HepG2 (cell line): ENCODE measurements around the gene SMURF2. TPM values are rescaled to one million over a fixed set of nuclear protein-coding genes. Genes with fewer than 3 reads are reported as not detected.
"Not testable (repeated sequence)": the region's sequence is repeated elsewhere in the genome, so short reads cannot be mapped to it uniquely, and the experiment has no call there.

ENCODE experiments used
- ASH2L ChIP-seq: fragments of 300-600, 200-600 bp; sonication (generic); IDR thresholded peaks from 2 replicates; pipeline ENCODE4 v1.7.0; 2017; ENCODE audit warnings: low read depth, mild to moderate bottlenecking, moderate library complexity, mixed read lengths, low read length; ENCODE audit not compliant: insufficient read length
- FOXP1 ChIP-seq, 2 experiments: fragments of 450-650 bp in 1 of 2; IDR thresholded peaks; 2 replicates each; pipeline ENCODE4 v1.6.1; 2017 to 2018; ENCODE audit warnings: antibody characterized with exemption in 1 of 2
- HOXA5 ChIP-seq: sonication (generic); formaldehyde crosslinking; IDR thresholded peaks from 2 replicates; pipeline ENCODE4 v1.4.0; 2020; ENCODE audit warnings: missing genetic modification reagents
- MAFK ChIP-seq, 2 experiments: IDR thresholded peaks in 1 of 2; conservative IDR thresholded peaks in 1 of 2; 2 replicates each; pipeline ENCODE4 v1.6.1; 2011; ENCODE audit warnings: improper control_type of control experiment in 2 of 2, low read length in 2 of 2
- RBAK ChIP-seq: sonication (generic); formaldehyde crosslinking; IDR thresholded peaks from 2 replicates; pipeline ENCODE4 v1.5.1; 2020; ENCODE audit warnings: mild to moderate bottlenecking, missing genetic modification reagents
- polyA plus RNA-seq, 8 experiments: library from polyadenylated mRNA; depleted of rRNA in 3 of 8; stranded (reverse) in 7 of 8; unstranded in 1 of 8; fragments of >200 nt; fragmentation: Illumina TruSeq in 4 of 8; extraction: Trizol in 4 of 8; gene quantifications; 2 replicates each; pipeline versions ENCODE4 v1.2.1 to v1.2.3, GENCODE V29; 2011 to 2016; ENCODE audit warnings: low read depth in 4 of 8, missing spikeins in 1 of 8, mixed read lengths in 1 of 8; ENCODE audit not compliant: insufficient read depth in 1 of 8
- total RNA-seq, 5 experiments: library from RNA; depleted of rRNA; stranded (reverse); fragments of >200 nt; fragmentation: Illumina TruSeq; extraction: Trizol; gene quantifications; 2 replicates each; pipeline ENCODE4 v1.2.3, GENCODE V29; 2016; ENCODE audit warnings: low read depth in 1 of 5
- TF ChIP-seq, protein P1 (sequence below): IDR thresholded peaks from 2 replicates; pipeline ENCODE4 v1.4.0; 2020; ENCODE audit warnings: mild to moderate bottlenecking, missing genetic modification reagents
- TF ChIP-seq, protein P2 (sequence below): sonication (generic); formaldehyde crosslinking; IDR thresholded peaks from 2 replicates; pipeline ENCODE4 v1.4.0; 2020; ENCODE audit warnings: missing genetic modification reagents, borderline replicate concordance
- TF ChIP-seq, protein P3 (sequence below): sonication (generic); formaldehyde crosslinking; IDR thresholded peaks from 2 replicates; pipeline ENCODE4 v1.8.1; 2023; ENCODE audit warnings: mild to moderate bottlenecking, missing genetic modification reagents, borderline replicate concordance

The SMURF2 gene
- total and polyA plus RNA-seq, 2 of the 13 experiments (the other 11 are each of a cell fraction or from before 2014, with no cell fraction given), result 14.9 to 24.3 TPM

DNA sequence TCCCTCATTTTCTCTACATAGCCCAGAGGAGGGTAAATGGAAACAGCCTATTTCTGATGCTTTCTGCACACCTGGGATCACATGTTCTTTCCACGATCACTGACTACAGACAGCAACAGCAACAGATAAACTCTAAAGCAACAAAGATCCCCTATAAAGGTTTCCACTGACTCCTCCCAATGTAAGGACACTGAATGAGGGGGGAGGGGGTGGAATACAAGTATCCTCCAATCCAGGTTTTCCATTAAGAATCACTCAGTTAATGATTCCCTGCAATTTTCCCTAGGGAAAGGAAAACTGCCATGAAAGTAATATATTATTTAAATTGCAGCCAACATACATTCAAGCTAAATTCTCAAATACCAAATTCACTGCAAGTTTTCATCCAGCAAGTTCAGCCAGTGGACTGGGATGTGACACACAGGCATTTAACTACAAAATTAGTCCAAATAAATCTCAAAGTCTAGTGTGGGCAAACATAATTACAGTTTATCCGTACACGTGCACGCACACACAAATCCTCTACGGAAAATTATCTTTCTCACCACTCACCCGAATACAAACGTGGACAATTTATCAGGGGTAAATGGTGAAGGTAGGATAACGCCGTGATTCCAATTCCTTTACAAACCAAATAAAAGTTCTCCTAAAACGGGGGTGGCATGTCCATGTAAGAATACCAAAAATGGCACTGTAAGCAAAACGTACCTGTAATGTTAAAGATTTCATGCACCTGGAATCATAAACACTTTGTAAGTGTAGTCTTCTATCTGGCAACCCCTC is 1.7 kb downstream of the SMURF2 start (continued):
- TF ChIP-seq, protein P1, sequence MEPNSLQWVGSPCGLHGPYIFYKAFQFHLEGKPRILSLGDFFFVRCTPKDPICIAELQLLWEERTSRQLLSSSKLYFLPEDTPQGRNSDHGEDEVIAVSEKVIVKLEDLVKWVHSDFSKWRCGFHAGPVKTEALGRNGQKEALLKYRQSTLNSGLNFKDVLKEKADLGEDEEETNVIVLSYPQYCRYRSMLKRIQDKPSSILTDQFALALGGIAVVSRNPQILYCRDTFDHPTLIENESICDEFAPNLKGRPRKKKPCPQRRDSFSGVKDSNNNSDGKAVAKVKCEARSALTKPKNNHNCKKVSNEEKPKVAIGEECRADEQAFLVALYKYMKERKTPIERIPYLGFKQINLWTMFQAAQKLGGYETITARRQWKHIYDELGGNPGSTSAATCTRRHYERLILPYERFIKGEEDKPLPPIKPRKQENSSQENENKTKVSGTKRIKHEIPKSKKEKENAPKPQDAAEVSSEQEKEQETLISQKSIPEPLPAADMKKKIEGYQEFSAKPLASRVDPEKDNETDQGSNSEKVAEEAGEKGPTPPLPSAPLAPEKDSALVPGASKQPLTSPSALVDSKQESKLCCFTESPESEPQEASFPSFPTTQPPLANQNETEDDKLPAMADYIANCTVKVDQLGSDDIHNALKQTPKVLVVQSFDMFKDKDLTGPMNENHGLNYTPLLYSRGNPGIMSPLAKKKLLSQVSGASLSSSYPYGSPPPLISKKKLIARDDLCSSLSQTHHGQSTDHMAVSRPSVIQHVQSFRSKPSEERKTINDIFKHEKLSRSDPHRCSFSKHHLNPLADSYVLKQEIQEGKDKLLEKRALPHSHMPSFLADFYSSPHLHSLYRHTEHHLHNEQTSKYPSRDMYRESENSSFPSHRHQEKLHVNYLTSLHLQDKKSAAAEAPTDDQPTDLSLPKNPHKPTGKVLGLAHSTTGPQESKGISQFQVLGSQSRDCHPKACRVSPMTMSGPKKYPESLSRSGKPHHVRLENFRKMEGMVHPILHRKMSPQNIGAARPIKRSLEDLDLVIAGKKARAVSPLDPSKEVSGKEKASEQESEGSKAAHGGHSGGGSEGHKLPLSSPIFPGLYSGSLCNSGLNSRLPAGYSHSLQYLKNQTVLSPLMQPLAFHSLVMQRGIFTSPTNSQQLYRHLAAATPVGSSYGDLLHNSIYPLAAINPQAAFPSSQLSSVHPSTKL (CRISPR knock-in tag), result peak; percentile 35; the same call in 1 of the 2 replicates
- TF ChIP-seq HOXA5 (CRISPR knock-in tag), result 0 out of 2 replicates have a peak, but pooled peaks have one; percentile 41
- TF ChIP-seq ASH2L, result peak; percentile 4
- peak; percentile 68; the same call in 1 of the 2 replicates for TF ChIP-seq RBAK (CRISPR knock-in tag)
- TF ChIP-seq FOXP1 (IDR thresholded peaks at IDR 0.05), result not testable (repeated sequence)
- TF ChIP-seq FOXP1 (CRISPR knock-in tag; IDR thresholded peaks at IDR 0.05), result peak; percentile 30; the same call in 1 of the 2 replicates
- TF ChIP-seq, protein P2, sequence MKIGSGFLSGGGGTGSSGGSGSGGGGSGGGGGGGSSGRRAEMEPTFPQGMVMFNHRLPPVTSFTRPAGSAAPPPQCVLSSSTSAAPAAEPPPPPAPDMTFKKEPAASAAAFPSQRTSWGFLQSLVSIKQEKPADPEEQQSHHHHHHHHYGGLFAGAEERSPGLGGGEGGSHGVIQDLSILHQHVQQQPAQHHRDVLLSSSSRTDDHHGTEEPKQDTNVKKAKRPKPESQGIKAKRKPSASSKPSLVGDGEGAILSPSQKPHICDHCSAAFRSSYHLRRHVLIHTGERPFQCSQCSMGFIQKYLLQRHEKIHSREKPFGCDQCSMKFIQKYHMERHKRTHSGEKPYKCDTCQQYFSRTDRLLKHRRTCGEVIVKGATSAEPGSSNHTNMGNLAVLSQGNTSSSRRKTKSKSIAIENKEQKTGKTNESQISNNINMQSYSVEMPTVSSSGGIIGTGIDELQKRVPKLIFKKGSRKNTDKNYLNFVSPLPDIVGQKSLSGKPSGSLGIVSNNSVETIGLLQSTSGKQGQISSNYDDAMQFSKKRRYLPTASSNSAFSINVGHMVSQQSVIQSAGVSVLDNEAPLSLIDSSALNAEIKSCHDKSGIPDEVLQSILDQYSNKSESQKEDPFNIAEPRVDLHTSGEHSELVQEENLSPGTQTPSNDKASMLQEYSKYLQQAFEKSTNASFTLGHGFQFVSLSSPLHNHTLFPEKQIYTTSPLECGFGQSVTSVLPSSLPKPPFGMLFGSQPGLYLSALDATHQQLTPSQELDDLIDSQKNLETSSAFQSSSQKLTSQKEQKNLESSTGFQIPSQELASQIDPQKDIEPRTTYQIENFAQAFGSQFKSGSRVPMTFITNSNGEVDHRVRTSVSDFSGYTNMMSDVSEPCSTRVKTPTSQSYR, result peak; percentile 71; the same call in 1 of the 2 replicates
- TF ChIP-seq, protein P3, sequence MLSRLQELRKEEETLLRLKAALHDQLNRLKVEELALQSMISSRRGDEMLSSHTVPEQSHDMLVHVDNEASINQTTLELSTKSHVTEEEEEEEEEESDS (CRISPR knock-in tag), result 0 out of 2 replicates have a peak, but pooled peaks have one; percentile 3
- peak in 1 of 2 experiments; percentile 31; a peak in 1 of 4 replicates for TF ChIP-seq MAFK (conservative IDR thresholded peaks at IDR 0.05 in 1 of 2, IDR thresholded peaks at IDR 0.05 in 1 of 2; ENCODE audit: low read length in 2 of 2)
